Measurements from ENCODE around the gene ASH1L.

DNA sequence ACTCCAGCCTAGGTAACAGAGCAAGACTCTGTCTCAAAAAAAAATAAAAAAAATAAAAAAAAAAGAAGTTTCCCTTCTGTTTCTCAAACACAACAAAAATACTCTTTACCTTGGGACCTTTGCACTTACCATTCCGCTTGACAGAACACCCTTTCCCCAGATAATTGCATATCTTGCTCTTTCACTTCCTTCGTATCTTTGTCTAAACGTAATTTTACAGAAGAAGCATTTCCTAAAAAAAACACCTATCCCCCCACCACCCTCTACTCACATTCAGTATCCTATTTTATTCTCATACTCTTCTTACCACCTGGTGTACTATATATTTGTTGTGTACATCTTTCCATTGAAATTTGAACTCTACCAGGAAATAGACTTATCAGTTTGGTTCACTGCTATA, 32.7 kb downstream of the ASH1L start:
- TF ChIP-seq, protein P1, sequence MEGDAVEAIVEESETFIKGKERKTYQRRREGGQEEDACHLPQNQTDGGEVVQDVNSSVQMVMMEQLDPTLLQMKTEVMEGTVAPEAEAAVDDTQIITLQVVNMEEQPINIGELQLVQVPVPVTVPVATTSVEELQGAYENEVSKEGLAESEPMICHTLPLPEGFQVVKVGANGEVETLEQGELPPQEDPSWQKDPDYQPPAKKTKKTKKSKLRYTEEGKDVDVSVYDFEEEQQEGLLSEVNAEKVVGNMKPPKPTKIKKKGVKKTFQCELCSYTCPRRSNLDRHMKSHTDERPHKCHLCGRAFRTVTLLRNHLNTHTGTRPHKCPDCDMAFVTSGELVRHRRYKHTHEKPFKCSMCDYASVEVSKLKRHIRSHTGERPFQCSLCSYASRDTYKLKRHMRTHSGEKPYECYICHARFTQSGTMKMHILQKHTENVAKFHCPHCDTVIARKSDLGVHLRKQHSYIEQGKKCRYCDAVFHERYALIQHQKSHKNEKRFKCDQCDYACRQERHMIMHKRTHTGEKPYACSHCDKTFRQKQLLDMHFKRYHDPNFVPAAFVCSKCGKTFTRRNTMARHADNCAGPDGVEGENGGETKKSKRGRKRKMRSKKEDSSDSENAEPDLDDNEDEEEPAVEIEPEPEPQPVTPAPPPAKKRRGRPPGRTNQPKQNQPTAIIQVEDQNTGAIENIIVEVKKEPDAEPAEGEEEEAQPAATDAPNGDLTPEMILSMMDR (IDR thresholded peaks at IDR 0.05; ENCODE audit: poor library complexity), result no peak
- TF ChIP-seq EZH2 (IDR thresholded peaks at IDR 0.05; ENCODE audit: borderline replicate concordance), result no peak

Data from hepatocyte (in vitro differentiated cells).